ENCODE data around the gene GNAI2.
A peak's percentile ranks its signal among the peaks of the same experiment; 100 is the strongest.

The GNAI2 gene

GRCh38 chr3:50289130-50289529, 53.1 kb downstream of the GNAI2 start:
- Mint-ChIP-seq H3K27ac (no peak overlapping the region), H3K4me3 (peak overlapping the region; percentile 64 to 78 (median 65)), H3K4me1 (peaks cover 14% of the 10 kb centered on the region), H3K27me3 (ENCODE audit: low read depth) (peaks cover 3% of the 10 kb centered on the region), H3K9me3 (no peaks in the 10 kb centered on the region), H3K36me3 (ENCODE audit: low read depth) (no peaks in the 10 kb centered on the region)
- TF ChIP-seq CTCF (IDR thresholded peaks at IDR 0.05; ENCODE audit: unreplicated experiment in 3 of 3): no peak

- Mint-ChIP-seq H3K4me3 (peak overlapping the region; percentile 64 to 83 (median 78)), H3K27me3 (ENCODE audit: low read depth) (peaks cover 3% of the 10 kb centered on the region), H3K27ac (no peak overlapping the region), H3K4me1 (peaks cover 14% of the 10 kb centered on the region), H3K36me3 (ENCODE audit: low read depth) (no peaks in the 10 kb centered on the region), H3K9me3 (no peaks in the 10 kb centered on the region)
- TF ChIP-seq CTCF (IDR thresholded peaks at IDR 0.05; ENCODE audit: unreplicated experiment in 3 of 3): no peak
Observed at GRCh38 chr3:50290161-50290641, 54.2 kb downstream of the GNAI2 start.

- Mint-ChIP-seq H3K4me1 (peaks cover 14% of the 10 kb centered on the region), H3K4me3 (peak within 1 kb of the TSS; percentile 83 to 90 (median 89)), H3K36me3 (ENCODE audit: low read depth) (no peaks in the 10 kb centered on the region), H3K27ac (peak within 1 kb of the TSS; percentile 89 to 97 (median 94)), H3K27me3 (ENCODE audit: low read depth) (peaks cover 3% of the 10 kb centered on the region), H3K9me3 (no peaks in the 10 kb centered on the region)
- TF ChIP-seq CTCF (IDR thresholded peaks at IDR 0.05; ENCODE audit: unreplicated experiment in 3 of 3): no peak
Observed at GRCh38 chr3:50292159-50293078, 56.4 kb downstream of the GNAI2 start, which contains the start of gene IFRD2. TSS of gene IFRD2 (minus strand) at chr3:50292429. CDS start at chr3:50292274, 155 bp downstream.

- H3K27ac Mint-ChIP-seq: peak overlapping the region; percentile 89 to 97 (median 94)
- peaks cover 3% of the 10 kb centered on the region for H3K27me3 Mint-ChIP-seq (ENCODE audit: low read depth)
- no peaks in the 10 kb centered on the region for H3K9me3 Mint-ChIP-seq
- H3K4me3 Mint-ChIP-seq: peak overlapping the region; percentile 83 to 90 (median 88)
- peaks cover 14% of the 10 kb centered on the region for H3K4me1 Mint-ChIP-seq
- no peaks in the 10 kb centered on the region for H3K36me3 Mint-ChIP-seq (ENCODE audit: low read depth)
- TF ChIP-seq CTCF (IDR thresholded peaks at IDR 0.05; ENCODE audit: unreplicated experiment in 3 of 3): no peak
Observed at GRCh38 chr3:50293079-50293801, 57.2 kb downstream of the GNAI2 start.

- Mint-ChIP-seq H3K27me3 (ENCODE audit: low read depth) (peaks cover 3% of the 10 kb centered on the region), H3K4me3 (peak overlapping the region in 1 of 3 experiments; percentile 47), H3K9me3 (no peaks in the 10 kb centered on the region), H3K36me3 (ENCODE audit: low read depth) (no peaks in the 10 kb centered on the region), H3K27ac (no peak overlapping the region), H3K4me1 (peaks cover 17% of the 10 kb centered on the region)
- no peak for TF ChIP-seq CTCF (IDR thresholded peaks at IDR 0.05; ENCODE audit: unreplicated experiment in 3 of 3)
Observed at GRCh38 chr3:50294089-50294488, 58.1 kb downstream of the GNAI2 start.

Measured in nephron (organoid).